KOPT-K1 (cell line): ENCODE measurements around the gene FBXW7.
A peak's percentile ranks its signal among the peaks of the same experiment; 100 is the strongest.

ENCODE experiments used
- H3K27ac ChIP-seq: fragments of 200-600 bp; sonication (generic); 2 replicates; pipeline ENCODE4 v1.5.1; 2016; ENCODE audit warnings: antibody characterized with exemption, mild to moderate bottlenecking, low read depth, low read length; ENCODE audit not compliant: poor library complexity, severe bottlenecking
- H3K36me3 ChIP-seq: fragments of 200-600 bp; sonication (generic); 2 replicates; pipeline ENCODE4 v1.5.1; 2017; ENCODE audit warnings: antibody characterized with exemption, mild to moderate bottlenecking, low read length, moderate library complexity; ENCODE audit not compliant: insufficient read depth
- H3K9me3 ChIP-seq: fragments of 200-600 bp; sonication (generic); 2 replicates; pipeline ENCODE4 v1.5.1; 2017; ENCODE audit warnings: antibody characterized with exemption, low read length, mild to moderate bottlenecking; ENCODE audit not compliant: insufficient read depth, poor library complexity, severe bottlenecking

FBXW7 gene

GRCh38 chr4:152482211-152482610 is 53.7 kb downstream of the FBXW7 start:
- Histone ChIP-seq H3K36me3 (0 out of 2 replicates have a peak, but pooled peaks cover 9% of the 10 kb centered on the region), H3K27ac (no peak overlapping the region), H3K9me3 (peaks cover 19% of the 10 kb centered on the region)

DNA sequence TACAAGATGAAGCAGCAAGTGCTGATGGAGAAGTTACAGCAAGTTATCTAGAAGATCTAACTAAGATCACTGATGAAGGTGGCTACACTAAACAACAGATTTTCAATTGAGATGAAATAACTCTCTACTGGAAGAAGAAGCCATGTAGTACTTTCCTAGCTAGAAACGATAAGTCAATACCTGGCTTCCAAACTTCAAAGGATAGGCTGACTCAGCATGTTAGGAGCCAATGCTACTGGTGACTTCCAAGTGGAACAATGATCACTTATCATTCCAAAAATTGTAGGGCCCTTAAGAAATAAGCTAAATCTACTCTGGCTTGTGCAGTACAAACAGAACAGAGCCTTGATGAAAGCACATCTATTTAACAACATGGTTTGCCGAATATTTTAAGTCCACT is 55.0 kb downstream of the FBXW7 start:
- H3K36me3 ChIP-seq = 0 out of 2 replicates have a peak, but pooled peaks cover 9% of the 10 kb centered on the region
- H3K9me3 ChIP-seq = peaks cover 19% of the 10 kb centered on the region
- no peak overlapping the region for H3K27ac ChIP-seq

DNA sequence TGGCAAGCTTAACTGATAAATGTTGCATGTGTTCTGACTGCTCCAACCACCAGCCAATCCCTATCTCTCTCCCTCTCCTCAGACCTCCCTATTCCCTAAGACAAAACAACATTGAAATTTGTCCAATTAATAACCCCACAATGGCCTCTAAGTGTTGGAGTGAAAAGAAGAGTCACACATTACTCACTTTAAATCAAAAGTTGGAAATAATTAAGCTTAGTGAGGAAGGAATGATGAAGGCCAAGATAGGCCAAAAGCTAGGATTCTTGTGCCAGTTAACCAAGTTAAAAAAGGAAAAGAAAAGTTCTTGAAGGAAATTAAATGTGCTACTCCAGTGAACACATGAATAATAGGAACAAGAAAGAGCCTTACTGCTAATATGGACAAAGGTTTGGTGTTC is 55.6 kb downstream of the FBXW7 start:
- H3K9me3 ChIP-seq = peaks cover 19% of the 10 kb centered on the region
- no peak overlapping the region for H3K27ac ChIP-seq
- 0 out of 2 replicates have a peak, but pooled peaks cover 9% of the 10 kb centered on the region for H3K36me3 ChIP-seq

- 0 out of 2 replicates have a peak, but pooled peaks cover 9% of the 10 kb centered on the region for H3K36me3 ChIP-seq
- no peak overlapping the region for H3K27ac ChIP-seq
- H3K9me3 ChIP-seq = peaks cover 19% of the 10 kb centered on the region
Measured at GRCh38 chr4:152479428-152480026, 56.4 kb downstream of the FBXW7 start.

DNA sequence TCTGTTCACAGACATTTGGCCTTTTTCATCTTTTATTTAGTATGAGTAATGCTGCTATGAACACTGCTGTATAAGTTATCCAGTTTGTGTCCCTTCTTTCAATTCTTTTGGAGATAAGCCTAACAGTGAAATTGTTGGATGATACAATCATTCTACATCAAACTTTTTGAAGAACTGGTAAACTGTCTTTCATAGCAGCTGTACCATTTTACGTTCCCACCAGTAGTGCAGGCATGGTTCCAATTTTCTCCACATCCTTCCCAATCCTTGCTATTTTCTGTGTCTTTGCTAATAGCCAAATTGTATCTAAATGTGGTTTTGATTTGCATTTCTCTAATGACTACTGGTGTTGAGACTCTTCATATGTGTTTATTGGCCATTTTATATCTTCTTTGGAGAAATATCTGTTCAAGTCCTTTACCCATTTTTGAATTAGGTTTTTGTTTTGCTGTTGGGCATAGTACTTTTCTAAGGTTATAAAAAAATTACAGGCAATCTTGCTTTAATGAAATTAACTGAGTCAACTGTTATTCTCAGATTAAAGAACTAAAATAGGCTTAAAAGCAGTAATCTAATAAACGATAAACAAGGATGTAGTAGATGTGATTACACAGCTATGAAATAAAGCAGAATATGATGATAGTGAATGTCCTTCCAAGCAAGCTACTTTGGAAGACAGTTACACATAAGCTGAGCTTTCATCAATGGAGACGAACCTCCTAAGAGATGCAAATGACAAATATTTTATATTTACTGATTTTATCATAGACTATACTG is 57.2 kb downstream of the FBXW7 start:
- Histone ChIP-seq H3K9me3 (peaks cover 19% of the 10 kb centered on the region), H3K36me3 (0 out of 2 replicates have a peak, but pooled peaks cover 9% of the 10 kb centered on the region), H3K27ac (no peak overlapping the region)

- Histone ChIP-seq H3K27ac (no peak overlapping the region), H3K36me3 (0 out of 2 replicates have a peak, but pooled peaks cover 4% of the 10 kb centered on the region), H3K9me3 (peaks cover 11% of the 10 kb centered on the region)
Measured at GRCh38 chr4:152476796-152477195, 59.1 kb downstream of the FBXW7 start.

DNA sequence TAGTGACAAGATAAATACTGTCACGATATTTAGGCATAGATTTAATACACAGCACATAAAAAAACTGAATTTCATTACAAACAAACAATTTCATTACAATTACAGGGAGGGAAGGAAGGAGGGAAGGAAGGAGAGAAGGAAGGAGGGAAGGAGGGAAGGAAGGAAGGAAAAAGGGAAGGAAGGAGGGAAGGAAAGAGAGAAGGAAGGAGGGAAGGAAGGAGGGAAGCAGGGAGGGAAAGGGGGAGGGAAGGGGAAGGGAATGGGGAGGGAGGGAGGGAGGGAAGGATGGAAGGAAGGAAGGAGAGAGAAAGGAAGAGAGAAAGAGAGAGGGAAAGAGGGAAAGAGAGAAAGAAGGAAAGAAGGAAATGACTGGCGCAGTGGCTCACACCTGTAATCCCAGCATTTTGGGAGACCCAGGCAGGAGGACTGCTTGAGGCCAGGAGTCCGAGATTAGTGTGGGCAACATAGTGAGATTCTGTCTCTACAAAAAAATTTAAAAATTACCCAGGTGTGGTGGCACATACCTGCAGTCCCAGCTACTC is 64.6 kb downstream of the FBXW7 start:
- no peaks in the 10 kb centered on the region for H3K36me3 ChIP-seq
- no peak overlapping the region for H3K27ac ChIP-seq
- H3K9me3 ChIP-seq = no peaks in the 10 kb centered on the region

GRCh38 chr4:152468408-152468807 is 67.5 kb downstream of the FBXW7 start:
- Histone ChIP-seq H3K27ac (no peak overlapping the region), H3K36me3 (no peaks in the 10 kb centered on the region), H3K9me3 (no peaks in the 10 kb centered on the region)

DNA sequence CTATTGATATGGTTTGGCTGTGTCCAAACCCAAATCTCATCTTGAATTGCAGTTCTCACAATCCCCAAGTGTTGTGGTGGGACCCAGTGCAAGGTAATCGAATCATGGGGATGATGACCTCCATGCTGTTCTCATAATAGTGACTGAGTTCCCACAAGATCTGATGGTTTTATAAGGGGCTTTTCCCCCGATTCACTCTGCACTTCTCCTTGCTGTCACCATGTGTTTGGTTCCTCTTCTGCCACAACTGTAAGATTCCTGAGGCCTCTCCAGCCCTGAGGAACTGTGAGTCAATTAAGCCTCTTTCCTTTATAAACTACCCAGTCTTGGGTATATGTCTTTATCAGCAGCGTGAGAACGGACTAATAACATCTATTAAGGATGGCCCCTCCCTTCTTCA is 68.8 kb downstream of the FBXW7 start:
- H3K27ac ChIP-seq = no peak overlapping the region
- no peaks in the 10 kb centered on the region for H3K36me3 ChIP-seq
- H3K9me3 ChIP-seq = no peaks in the 10 kb centered on the region

- Histone ChIP-seq H3K36me3 (no peaks in the 10 kb centered on the region), H3K27ac (peak overlapping the region; percentile 45), H3K9me3 (no peaks in the 10 kb centered on the region)
Measured at GRCh38 chr4:152464030-152464823, 71.7 kb downstream of the FBXW7 start.

- Histone ChIP-seq H3K36me3 (no peaks in the 10 kb centered on the region), H3K9me3 (no peaks in the 10 kb centered on the region), H3K27ac (peak overlapping the region; percentile 45)
Measured at GRCh38 chr4:152463562-152463961, 72.3 kb downstream of the FBXW7 start.

DNA sequence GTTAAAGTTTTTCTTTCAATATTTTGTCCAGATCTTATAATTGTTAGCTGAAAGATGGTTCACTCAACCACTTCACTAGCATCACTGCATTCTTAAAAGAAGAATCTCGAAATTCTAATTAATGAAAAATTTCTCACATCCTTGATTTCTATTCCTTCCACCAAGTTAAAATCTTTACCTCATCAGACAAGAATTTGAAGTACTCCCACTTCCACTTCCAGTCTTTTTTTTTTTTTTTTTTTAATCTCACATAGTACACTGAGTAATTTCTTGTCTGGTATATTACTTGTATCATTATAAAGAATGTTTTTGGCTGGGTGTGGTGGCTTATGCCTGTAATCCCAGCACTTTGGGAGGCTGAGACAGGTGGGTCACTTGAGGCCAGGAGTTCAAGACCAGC is 73.2 kb downstream of the FBXW7 start:
- no peaks in the 10 kb centered on the region for H3K9me3 ChIP-seq
- H3K27ac ChIP-seq = no peak overlapping the region
- no peaks in the 10 kb centered on the region for H3K36me3 ChIP-seq

- Histone ChIP-seq H3K9me3 (no peaks in the 10 kb centered on the region), H3K36me3 (no peaks in the 10 kb centered on the region), H3K27ac (peak overlapping the region; percentile 36)
Measured at GRCh38 chr4:152462047-152462446, 73.8 kb downstream of the FBXW7 start.

DNA sequence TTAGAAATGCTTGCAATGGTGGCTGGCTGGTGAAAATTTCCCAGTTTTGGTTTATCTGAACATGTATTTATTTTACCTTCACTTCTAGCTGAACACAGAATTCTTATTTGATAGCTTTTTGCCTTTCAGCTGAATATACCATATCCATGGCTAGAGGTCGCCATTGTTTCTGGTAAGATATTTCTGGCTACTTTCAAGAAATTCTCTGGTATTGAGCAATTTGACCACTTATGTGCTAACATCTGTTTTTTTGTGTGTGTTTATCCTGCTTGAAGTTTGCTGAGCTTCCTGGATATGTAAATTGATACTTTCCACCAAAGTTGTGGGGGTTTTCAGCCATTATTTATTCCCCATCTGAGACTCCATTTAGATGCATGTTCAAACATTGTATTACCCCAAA is 75.4 kb downstream of the FBXW7 start:
- Histone ChIP-seq H3K9me3 (peaks cover 4% of the 10 kb centered on the region), H3K27ac (no peak overlapping the region), H3K36me3 (no peaks in the 10 kb centered on the region)

GRCh38 chr4:152459326-152459725 is 76.6 kb downstream of the FBXW7 start:
- Histone ChIP-seq H3K9me3 (peaks cover 4% of the 10 kb centered on the region), H3K36me3 (no peaks in the 10 kb centered on the region), H3K27ac (peak overlapping the region; percentile 59)
